NCI-H526 treated with DMSO at 0.1 percent for 48 hours (cell line): ENCODE measurements around the gene SLC35F3.

Experiments used
- DNase-seq: peaks from one replicate; lab custom pipeline; 2025; lab: John Stamatoyannopoulos, UW

The SLC35F3 gene

DNA sequence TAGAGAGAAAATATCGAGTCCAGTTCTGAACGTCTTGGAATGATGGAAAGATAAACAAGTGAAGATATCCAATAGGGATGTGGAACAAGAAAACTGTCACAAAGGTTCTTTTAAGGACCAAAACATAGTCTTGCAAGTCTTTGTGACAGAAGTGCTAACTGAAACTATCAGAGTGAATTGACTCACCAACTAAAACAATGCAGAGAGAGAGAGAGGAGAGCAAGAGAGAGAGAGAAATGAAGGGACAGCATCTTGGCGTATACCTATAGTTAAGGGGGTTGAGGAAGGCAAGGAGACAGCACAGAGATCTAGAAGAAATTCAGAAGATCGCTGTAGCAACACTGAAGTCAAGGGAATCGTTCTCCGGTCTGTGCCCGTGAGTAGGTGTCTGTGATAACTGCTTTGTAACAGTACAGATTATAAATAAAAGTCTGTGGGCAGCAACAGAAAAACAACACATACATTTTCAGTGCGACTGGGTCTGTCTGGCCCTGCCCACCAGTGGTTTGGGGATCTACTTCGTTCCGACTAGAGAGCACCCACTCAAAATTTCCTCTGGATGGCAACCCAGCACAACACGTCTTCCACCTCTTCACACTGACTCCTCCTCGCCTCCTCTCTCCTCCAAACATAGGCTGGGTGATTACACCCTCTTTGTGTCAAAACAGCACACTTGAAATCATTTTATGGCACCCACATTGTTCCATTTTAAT is 464.0 kb downstream of the SLC35F3 start:
- DNase-seq = no peak

DNA sequence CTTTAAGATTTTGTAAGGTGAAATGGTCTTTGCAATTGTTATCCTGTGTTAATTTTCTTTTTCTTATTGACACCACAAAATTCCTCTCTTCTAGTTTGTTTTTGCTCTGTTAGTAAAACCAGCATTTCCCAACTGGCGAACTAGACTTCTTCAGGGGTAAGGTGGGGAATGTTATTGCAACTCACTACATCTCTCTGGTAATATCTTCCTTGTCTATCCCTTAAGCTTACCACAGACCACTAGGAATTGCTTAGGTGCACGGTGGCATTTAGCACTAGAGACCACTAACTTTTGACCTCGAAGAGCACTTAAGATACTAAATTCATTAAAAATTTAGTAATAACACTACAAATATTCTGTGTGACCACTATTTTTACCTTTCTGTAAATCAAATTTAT is 464.6 kb downstream of the SLC35F3 start:
- DNase-seq = no peak

DNA sequence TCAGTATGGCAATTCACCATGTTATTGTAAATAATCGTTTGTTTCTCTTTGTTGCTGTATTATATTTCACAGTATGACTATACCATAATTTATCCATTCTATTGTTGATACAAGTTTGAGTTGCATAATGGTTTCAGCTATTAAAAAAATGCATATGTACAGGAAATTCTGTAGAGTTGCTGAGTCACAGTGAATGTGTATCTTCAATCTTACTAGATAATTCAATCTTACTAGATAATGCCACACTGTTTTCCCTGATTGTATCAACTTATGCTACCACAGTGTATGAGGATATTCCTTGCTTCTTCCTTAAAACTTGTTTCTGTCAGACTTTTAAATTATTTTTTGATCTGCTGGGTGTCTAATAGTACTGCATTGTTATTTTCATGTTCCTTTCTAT is 465.3 kb downstream of the SLC35F3 start:
- DNase-seq = no peak

DNA sequence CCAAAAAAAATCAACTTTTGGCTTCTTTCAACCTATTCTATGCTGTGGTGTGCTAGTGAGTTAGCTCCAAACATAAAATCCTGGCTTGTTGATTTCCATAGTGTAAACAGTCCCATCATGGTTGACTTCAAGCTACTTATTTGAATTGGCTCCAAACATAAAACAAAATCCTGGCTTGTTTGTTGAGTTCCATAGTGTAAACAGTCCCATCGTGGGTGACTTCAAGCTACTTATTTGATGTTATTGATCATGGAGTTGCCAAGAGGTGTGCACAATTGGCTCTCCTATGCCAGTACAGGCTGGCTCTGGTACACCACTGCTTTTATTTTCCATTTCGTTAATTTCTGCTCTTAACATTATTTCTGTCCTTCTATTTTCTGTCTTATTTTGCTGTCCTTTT is 466.9 kb downstream of the SLC35F3 start:
- DNase-seq = no peak

DNA sequence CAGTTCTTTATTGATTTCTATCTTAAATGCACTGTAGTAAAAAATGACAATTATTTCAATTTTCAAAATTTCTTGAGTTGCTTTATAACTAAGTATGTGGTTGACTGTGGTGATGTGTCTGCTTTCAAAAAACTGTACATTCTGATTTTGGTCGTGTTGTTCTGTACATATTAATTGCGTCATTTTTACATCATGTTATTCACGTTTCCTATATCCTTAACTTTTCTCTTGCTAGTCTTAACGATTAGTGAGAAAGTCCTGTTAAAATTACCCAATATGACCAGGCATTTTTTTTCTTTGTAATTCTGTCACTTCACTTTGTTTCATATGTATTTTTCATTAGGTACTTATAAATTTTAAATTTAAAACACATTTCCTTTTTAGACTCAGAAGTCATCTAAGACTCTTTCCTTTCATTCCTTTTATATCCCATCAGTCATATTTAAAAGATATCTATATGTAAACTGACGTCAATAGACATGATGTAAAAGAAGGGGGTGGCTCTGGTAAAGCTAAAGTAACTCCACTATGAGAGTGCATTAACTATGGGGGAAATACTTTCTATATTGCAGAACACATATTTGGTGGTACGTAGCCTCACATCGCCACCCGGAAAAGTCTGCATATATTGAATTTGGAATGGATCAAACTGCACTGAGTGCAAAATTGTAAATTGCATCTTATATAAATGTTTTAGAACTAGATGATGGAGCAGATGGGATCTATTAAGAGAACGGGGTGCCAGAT is 467.7 kb downstream of the SLC35F3 start:
- no peak for DNase-seq

DNA sequence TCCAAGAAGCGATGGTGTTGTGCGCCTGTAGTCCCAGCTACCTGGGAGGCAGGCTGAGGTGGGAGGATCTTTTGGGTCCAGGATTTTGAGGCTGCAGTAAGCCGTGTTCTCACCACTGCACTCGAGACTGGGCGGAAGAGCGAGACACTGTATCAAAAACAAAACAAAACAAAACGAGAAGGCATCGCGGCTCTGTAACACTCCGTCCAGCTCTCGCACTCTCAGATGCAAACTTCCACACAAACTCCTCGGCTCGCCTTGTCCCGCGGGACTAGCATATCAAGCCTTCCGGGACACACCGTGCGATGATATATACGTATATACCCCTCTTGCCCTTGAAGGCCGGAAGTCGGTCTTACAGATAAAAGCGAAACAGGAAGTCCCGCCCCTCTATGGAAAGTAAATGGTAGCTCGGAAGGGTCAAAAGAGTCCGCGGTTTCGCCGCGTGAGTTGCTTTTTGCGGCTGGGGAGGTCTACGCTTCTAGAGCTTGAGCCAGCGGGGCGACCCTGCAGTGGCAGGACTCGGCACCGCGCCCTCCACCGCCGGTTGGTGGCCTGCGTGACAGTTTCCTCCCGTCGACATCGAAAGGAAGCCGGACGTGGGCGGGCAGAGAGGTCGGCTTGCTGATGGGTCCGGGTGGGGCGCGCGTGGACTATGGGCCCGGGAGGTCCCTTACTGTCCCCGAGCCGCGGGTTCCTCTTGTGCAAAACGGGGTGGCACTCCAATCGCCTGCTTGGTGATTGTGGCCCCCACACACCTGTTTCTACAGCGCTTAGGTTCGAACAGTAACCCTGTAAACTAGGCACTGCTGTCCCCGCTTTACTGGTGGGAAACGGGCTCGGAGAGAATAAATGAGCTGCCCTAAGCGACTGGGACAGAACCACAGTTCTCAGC is 468.8 kb downstream of the SLC35F3 start, which contains the start of gene COA6:
Gene COA6, plus strand, starts transcription at position 393 of the 895 bp plus-strand sequence. Its CDS starts 11 bp downstream, at position 404.
- peak; percentile 81 for DNase-seq

DNA sequence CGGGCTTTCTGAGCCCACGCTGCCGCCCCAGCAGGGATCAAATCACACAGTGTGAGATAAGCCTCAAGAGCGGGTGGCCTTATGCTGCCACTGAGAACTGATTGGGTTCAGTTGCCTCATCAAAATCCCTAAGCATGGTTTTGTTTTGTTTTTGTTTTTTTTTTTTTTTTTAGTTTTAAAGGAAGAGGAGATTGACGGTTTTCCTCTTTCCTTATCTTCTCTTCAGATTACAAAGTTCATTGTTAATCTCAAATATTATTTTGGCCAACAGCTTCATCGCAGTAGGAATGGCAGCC is 469.4 kb downstream of the SLC35F3 start:
- DNase-seq = no peak
